ENCODE measurements around the gene UBQLN1.
"Not testable (repeated sequence)": the region's sequence is repeated elsewhere in the genome, so short reads cannot be mapped to it uniquely, and the experiment has no call there.

UBQLN1 gene

GRCh38 chr9:83630938-83631457 lies 76.8 kb downstream of the UBQLN1 start:
- DNase-seq, result no peak

GRCh38 chr9:83629433-83630104 lies 78.2 kb downstream of the UBQLN1 start:
- DNase-seq, result no peak

- DNase-seq, result no peak
Observed at GRCh38 chr9:83628540-83628939, 79.2 kb downstream of the UBQLN1 start.

- no peak for DNase-seq
Observed at GRCh38 chr9:83625178-83625577, 82.6 kb downstream of the UBQLN1 start.

- DNase-seq, result peak in 1 of 14 donors; percentile 50
Observed at GRCh38 chr9:83623679-83624076, 84.1 kb downstream of the UBQLN1 start.

GRCh38 chr9:83622939-83623678 lies 84.6 kb downstream of the UBQLN1 start, which contains the start of gene IDNK:
IDNK (plus strand) TSS chr9:83623143; CDS start chr9:83623172, 29 bp downstream.
- DNase-seq, result peak in 12 of 14 donors; percentile 50 to 85 (median 72)

GRCh38 chr9:83622433-83622938 lies 85.3 kb downstream of the UBQLN1 start:
- DNase-seq, result no peak

- peak in 6 of 14 donors; percentile 8 to 39 (median 19) for DNase-seq
Observed at GRCh38 chr9:83620841-83621636, 86.7 kb downstream of the UBQLN1 start.

- DNase-seq, result no peak
Observed at GRCh38 chr9:83617299-83617698, 90.5 kb downstream of the UBQLN1 start.

- not testable (repeated sequence) for DNase-seq
Observed at GRCh38 chr9:83613298-83613697, 94.5 kb downstream of the UBQLN1 start.
